HG02852 (cell line): ENCODE measurements around the gene KRT79.

ENCODE experiments used
- ATAC-seq: cut with Tn5 transposase; IDR thresholded peaks from one replicate; pipeline ENCODE4 v1.9.1; 2021; ENCODE audit warnings: mild to moderate bottlenecking, moderate library complexity; ENCODE audit not compliant: unreplicated experiment

Gene KRT79

DNA sequence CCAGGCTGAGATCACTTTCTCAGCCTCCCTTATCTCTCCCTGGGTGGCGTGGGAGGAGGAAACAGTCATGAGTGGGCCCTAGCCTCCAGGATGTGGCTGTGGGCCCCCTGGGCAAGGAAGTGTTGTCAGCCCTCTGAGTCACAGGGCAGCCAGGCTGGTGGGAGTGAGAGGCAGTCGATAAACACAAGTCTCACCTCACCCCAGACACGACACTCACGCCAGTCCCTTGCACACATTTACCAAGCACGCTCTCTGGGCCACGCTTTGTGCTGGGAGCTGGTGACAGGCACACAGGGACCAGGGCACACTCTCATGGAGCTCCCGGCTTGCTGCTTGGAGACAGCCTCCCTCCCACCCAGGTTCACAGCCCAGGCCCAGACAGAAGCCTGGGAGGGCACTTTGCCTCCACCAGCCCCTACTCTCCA is 1.9 kb upstream of the KRT79 start:
- ATAC-seq: no peak

DNA sequence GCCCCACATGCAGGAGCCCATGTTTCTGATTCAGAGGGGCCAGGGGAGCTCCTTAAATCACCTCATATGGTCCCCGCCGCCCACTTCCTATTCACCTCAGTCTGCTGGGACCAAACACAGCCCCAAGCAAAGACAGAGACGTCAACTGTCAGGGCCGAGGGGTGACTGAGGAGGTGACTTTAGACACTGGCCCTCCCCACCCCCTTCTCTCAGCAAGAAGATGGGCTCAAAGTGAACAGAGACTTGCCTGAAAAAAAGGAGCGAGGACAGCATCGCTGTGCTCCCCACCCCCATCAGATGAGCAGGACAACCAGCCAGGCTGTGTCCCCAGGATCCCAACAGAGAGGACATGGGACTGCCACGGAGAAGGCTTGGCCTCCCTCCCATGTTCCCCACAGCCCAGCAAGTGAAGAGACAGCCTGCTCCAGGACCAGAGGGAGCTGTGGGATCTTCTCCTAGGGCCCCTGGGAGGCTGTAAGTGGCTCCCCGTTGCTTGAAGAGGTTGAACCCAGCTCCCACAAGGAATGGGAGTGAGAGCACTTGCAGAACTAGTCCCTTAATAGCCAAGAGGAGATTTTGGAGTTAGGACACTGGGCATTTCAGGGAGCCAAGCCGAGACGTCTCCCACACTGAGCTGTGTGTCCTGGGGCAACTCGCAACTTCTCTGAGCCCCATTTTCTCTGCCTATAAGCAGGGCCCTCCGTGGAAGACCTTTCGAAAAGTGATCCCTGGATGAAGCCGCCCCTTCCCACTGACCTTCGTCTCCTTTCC is 1.3 kb upstream of the KRT79 start:
- no peak for ATAC-seq

DNA sequence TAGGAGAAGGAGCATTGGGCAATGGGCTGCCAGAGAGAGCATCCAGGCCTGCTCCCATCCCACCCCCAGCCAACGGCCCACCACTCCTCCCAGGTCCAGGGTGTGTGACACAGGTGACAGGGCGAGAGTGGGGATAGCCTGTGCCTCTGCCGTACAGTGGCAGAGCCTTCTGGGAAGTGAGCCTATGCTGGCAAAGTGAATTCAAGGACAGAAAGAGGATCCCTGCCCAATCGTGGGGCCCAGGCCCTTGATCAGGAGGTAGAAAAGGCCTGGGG is 553 bp upstream of the KRT79 start:
- no peak for ATAC-seq

DNA sequence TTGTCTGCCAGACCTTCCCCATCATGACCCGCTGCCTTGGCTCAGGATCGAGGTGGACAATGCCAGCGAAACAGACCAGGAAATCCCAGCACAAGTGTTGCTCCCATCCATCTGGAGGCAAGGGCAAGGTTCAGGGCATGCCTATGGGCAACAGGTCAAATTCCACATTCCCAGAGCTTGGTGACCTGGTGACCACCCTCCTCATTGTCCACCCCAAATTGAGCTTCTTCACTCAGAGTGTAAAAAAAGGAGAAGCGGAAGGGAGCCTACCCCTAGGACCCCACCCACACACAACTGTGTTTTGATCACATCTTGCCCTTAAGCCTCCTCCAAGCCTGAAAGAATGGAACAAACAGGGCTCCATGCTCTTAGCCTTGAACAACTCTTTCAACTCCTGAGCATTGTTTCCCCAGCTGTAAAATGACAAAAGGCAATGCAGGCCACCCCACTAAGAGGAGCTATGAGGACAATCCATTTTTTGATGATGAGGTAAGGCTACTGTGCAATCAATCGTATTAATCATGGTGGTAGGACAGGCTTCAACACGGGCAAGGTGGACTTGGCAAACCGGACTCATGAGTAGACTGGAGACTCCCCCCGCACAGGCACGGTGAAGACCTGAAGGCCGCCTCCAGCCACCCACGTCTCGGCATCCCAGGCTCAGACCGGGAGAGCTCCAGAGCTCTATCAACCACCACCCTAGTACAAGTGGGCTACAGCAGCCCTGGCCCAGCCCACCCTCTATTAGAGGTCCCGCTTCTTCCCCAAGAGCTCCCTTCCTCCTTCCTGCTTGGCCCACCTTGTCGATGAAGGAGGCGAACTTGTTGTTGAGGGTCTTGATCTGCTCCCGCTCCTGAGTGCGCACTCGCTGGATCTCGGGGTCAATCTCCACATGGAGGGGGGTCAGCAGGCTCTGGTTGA is 866 bp downstream of the KRT79 start:
- no peak for ATAC-seq

DNA sequence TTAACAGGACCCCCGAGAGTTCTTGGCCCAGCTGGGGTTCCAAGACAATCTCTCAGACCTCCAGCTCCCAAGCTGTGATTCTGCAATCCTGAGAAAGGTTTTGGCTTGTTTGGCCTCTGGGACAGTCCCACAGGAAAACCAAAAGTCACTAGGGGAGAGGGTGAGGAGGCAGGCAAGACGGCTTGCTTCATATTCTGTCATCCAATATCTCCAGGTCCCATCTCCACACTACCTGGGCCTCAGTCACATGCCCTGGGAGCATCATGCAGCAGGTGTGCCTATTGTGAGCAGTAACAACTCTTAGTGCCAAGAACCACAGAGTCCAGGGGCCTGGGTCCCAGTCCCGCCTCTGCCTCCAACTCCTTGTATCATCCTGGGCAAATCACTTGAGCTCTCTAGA is 1.7 kb downstream of the KRT79 start:
- no peak for ATAC-seq

DNA sequence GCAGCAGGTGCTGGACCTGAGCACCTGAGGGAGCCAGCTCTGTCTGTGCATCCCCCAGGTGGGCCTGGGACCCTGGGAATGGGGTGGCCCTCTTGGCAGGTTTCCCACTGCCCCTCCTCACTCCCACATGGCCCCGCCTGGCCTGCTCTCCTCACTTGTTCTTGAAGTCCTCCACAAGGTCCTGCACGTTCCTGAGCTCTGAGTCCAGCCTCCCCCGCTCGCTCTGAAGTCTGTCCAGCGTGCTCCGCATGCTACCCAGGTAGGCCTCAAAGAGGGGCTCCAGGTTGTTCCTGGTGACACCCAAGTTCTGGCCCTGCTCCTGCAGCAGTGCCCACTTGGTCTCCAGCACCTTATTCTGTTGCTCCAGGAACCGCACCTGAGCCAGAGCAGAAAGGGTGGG is 2.9 kb downstream of the KRT79 start:
- ATAC-seq: no peak

DNA sequence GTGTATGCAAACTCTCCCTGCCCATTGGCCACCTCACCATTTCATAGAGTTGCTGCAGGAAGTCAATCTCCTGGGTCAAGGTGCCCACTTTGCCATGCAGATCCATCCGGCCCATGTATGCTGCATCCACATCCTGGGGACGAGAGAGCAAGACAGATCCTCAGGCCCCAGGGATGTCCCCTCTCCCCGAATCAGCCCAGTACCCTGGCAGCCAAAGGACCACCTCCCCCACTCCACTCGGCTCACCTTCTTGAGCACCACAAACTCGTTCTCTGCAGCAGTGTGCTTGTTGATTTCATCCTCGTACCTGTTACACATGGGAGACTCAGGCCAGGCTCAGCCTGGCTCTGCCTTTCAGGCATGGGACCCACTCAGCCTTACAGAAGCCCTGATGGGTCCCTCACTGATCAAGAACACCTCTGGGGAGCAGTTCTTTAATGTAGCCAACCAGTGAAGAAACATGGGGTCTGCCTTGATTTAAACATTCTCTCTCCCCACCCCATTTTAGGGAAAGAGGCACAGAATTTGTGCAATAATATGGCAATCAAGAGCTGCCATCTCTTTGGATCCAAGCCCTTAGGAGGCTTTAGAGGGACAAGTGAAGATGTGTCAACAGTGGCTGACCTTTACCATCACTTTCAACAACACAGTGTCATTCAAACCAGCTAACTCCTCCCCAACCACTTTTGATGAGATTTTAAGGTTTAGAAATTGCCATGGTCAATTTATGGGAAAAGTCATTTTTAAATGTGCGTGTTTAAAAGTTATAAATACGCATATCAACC is 3.9 kb downstream of the KRT79 start:
- no peak for ATAC-seq

DNA sequence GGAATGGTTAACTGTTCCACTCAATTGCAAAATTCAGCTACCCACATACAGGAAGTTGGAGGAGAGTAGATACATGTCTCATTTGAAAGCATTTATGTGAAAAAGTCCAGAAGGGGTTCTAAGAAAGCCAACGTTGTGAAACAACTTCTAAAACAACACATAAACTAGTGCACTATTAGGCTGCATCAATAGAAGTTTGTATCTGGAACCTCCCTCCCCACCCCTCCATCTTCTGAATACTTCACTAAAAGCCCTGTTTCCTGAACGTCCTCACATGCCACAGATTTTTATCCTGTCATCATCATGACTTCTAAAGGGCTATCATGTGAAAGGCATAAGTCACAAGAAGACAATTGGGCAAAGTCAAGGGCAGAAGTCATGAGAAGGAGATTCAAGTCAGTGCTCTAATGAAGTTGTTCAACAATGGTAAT is 5.5 kb downstream of the KRT79 start:
- no peak for ATAC-seq

DNA sequence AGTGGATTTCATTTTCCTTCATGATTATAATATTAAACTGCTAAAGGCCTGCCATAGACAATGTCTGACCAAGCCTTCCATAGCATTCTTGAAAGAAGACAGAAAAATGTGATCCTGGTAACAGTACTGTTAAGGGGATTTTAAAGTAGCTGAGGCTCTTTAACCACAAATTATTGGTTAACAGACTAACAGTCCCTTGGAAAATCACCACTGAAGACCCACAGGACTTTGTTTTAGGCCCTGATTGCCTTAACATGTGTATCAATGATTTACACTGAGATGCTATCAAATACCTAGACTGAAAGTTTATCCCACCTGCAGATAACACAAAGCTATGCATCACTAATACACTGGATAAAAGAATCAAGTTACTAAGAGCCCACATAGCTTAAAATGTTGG is 6.0 kb downstream of the KRT79 start:
- no peak for ATAC-seq

DNA sequence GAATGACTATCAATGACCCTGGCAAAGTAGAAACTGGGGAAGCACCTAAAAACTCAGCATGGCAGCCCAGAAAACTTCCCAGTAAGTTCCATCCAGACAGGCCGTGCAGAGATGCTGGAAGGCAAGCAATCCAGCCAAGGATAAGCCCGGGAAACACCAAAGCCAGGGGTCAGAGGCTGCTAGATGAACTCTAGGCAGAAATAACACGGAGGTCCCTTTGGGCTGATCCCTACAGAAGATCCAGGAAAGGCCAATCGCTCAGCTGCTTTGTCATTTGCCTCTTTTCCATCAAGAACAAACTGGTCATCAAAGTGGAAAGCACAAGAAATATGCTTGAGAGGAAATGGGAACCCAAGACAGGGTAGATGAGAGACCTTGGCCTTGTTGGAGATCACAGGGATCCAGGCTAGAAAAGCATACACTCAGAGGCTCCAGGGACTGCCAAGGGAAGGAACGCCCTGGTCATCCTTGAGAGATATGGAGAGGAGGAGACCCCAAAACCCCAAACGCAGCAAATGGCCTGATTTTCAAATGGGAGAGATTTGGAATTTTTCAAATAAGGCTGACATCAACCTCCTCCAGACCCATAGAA is 6.5 kb downstream of the KRT79 start:
- no peak for ATAC-seq

DNA sequence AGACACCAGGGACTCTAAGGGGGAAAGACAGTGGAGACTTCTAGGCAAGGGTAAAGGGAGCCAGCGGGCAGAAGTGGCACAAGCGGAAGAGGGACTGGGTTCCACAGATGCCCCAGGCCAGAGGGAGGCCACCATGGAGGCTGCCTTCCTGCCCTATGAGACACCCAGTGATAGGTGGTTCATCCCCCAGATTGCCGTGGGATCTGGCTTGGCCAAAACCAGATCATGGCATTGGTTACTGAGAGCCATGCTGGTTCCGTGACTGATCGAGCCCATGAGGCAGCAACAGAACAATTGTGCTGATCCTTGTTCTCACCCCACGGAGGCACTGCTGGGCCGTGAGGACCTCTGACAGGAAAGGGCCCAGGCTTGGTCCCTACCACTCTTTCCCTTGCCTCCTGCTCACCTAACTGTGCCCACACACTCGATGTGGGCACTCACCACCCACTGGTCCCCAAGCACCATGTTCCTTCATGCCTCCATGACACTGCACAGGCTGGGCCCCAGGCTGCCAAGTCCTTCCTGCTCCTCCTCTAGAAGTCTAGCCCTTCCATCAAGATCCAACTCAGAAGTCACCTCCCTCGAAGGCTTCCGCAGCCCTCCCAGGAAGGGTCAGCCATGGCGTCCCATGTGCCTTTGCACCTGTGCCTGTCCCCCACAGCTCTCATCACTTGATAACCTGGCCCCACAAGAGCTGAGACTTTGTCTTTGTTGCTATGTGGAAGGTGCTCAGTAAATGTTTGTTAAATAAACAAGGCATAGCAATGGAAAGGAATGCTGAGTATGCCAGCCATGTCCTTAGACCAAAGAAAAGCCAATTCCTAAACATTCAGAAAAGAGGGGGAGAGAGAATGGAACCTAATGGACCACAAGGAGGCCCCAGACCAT is 7.3 kb downstream of the KRT79 start:
- ATAC-seq: no peak

DNA sequence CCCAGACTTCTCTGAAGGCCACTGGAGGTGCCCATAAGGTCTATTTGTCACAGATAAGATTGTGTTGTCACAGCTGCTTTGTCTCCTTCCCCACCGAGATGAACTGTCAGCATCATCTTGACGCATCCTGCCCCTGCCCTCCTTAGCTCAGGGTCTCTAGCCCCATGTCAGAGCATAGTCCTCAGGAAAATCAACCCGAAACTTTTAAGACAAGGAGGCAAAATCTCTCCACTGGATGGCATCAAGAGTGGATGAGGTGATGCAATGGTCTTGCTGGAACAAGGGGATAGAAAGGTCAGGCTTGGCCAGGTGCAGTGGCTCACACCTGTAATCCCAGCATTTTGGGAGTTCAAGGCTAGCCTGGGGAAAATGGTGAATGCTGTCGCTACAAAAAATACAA is 8.2 kb downstream of the KRT79 start:
- ATAC-seq: no peak

DNA sequence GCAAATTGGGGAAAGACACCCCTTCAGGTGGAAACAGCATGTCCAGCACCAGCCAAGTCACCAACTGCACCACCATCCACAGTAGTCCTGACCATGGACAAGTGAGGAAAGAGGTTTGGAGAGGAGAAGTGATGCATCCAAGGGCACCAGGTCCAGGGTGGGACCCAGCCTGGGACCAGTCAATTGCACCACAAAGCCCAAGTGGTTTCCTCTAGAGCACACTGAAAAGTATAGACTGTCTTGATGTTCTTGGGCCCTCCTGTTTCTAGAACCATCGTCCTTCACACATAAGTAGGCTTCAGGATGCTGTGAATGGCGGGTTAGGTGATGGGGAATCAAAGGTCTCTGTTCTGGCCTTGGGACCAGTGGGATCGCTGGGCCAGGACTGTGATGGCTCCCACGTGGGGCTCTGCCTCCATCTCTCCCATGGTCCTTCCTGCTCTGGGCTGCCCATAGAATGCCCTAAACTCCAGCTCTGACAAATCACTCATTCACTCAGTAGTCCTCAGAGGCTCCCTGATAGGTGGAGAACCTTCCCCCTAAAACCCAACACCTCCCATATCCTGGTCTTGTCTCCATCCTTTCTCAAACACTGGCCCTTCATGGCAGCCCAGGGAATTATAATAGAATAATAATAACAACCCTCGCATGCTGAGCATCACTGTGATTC is 9.2 kb downstream of the KRT79 start:
- ATAC-seq: no peak

DNA sequence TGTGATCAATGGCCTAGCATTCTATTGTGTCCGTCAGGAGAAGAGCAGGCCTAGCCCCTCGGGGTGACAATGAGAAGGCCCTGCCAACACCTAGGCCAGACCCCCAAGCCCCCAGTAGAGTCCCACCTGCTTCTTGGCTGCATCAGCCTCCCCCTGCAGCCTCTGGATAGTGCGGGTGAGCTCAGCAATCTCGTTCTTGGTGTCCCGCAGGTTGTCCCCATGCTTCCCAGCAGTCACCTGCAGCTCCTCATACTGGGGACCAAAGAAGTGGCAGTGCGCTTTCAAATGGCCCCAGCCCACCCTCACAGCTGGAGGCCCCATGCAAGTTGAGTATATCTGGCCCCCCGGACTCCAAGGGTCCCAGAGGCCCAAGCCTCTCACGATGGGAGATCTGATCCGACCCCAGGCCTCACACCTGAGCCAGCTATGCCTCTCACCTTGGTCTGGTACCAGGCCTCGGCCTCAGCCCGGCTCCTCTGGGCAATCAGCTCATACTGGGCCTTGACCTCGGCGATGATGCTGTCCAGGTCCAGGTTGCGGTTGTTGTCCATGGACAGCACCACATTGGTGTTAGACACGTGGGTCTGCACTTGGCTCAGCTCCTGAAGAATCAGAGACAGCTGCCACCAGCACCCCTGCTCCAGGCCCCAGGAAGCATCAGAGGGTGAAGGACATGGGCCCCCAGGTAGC is 10.2 kb downstream of the KRT79 start:
- no peak for ATAC-seq

DNA sequence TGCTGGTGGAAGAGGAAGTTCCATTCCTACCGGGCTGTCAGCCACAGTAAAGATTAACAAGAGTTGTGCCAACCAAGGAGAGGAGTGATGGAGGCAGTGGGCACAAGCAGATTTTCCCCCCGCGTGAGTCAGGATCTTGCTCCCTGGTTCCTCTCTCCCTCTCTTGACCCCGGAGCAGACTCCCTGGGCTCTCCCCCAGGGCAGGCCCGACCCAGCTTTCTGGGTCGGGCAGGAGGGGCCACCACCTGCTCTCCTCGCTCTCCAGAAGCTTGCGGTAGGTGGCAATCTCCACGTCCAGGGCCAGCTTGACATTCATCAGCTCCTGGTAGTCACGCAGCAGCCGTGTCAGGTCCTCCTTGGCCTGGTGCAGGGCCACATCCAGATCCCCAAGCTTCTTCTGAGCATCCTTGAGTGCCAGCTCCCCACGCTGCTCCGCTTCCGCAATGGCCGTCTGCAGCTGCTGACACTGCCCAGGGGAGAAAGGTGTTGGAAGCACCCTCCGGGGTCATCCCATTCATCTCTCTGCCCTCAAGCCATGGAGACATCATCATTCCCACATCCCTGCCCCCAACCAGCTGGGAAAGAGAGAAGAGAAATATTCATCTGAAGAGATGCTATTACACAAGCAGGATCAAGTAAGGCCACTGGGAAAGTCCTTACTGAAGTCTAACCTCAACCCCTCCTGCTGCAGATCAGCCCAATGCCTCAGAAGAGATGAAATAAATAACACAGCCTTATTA is 11.2 kb downstream of the KRT79 start:
- no peak for ATAC-seq

DNA sequence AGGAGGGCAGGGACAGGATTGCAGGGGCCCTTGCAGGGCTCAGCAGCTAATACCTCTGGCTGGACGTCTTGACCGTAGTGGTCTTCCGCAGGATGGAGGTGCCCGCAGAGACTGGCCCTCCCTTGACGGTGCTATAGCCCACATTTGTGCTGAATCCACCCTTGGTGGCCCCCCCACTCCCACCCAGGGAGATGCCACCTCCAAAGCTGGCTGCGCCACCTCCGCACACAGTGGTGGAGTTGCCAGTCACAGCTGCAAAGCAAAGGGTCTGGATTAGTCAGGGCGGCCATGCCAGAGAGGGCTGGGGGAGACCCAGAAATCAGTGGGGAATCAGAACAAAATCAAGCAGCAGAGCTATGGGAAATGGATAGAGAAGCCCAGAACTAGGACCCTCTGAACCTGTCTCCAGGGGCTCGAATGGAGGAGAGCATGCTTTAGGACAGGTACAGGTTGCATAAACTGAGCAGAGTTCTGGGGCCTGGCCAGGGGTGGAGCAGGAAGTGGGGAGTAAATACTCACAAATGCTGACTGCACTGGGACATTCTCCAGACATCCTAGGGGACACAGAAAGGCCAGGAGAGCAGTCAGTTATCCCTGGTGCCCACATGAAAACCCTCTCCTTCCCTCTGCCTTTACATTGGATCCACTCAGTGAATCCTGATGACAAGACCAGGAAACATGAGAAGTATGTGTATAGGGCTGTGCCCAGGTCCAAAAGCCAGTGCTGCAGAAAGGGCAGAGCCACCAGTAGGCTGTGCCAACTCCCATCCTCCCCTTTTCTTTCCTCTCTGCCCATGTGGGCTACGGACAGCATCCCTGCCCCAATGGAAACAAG is 12.1 kb downstream of the KRT79 start:
- ATAC-seq: no peak

DNA sequence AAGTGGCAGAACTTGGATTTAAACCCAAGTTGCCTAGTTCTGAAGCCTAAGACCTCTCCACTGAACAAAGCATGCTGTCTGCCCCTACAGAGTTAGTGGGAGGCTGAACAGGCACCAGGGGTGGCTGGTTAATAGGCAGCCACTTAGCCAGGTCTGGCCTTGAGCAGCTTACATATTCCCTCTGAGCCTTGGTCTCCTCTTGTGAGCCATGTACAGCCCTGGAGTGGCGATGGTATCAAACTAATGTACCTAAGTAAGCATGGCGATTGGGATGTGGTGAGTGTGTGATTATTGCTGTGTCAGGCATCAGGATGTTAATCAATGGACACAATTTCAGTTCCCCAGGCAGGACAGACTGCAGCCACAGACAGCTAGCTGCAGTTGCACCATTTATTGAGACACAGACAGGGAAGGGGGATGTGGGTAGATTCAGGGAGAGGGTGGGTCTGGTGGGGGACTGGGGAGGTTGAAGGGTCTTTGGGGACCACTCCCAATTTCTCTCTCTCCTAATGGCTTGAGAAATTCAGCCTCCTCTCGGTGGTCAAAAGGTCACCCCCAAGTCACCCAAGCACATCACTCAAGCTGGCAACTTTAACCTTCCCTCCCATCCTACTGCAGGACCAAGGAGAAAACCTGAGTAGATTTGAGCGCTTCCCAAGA is 12.9 kb downstream of the KRT79 start:
- ATAC-seq: no peak
